Measurements from ENCODE around the gene TWSG1. TPM values are rescaled to one million over a fixed set of nuclear protein-coding genes. Genes with fewer than 3 reads are reported as not detected.
"Not testable (repeated sequence)": the region's sequence is repeated elsewhere in the genome, so short reads cannot be mapped to it uniquely, and the experiment has no call there.

The TWSG1 gene
- total RNA-seq, 1 donor from 2014 or later, result 38.6 TPM

GRCh38 chr18:9387891-9388290, 53.3 kb downstream of the TWSG1 start:
- peaks cover 7% of the 10 kb centered on the region for H3K9me3 Mint-ChIP-seq
- TF ChIP-seq, protein P1, sequence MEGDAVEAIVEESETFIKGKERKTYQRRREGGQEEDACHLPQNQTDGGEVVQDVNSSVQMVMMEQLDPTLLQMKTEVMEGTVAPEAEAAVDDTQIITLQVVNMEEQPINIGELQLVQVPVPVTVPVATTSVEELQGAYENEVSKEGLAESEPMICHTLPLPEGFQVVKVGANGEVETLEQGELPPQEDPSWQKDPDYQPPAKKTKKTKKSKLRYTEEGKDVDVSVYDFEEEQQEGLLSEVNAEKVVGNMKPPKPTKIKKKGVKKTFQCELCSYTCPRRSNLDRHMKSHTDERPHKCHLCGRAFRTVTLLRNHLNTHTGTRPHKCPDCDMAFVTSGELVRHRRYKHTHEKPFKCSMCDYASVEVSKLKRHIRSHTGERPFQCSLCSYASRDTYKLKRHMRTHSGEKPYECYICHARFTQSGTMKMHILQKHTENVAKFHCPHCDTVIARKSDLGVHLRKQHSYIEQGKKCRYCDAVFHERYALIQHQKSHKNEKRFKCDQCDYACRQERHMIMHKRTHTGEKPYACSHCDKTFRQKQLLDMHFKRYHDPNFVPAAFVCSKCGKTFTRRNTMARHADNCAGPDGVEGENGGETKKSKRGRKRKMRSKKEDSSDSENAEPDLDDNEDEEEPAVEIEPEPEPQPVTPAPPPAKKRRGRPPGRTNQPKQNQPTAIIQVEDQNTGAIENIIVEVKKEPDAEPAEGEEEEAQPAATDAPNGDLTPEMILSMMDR (conservative IDR thresholded peaks at IDR 0.05), result no peak
- H3K27me3 Mint-ChIP-seq, result no peaks in the 10 kb centered on the region
- no peak overlapping the region for H3K4me3 Mint-ChIP-seq
- DNase-seq (ENCODE audit: extremely low spot score, unreplicated experiment), result no peak
- peaks cover 28% of the 10 kb centered on the region for H3K36me3 Mint-ChIP-seq
- no peak overlapping the region for H3K27ac Mint-ChIP-seq
- no peaks in the 10 kb centered on the region for H3K4me1 Mint-ChIP-seq (ENCODE audit: unreplicated experiment)

DNA sequence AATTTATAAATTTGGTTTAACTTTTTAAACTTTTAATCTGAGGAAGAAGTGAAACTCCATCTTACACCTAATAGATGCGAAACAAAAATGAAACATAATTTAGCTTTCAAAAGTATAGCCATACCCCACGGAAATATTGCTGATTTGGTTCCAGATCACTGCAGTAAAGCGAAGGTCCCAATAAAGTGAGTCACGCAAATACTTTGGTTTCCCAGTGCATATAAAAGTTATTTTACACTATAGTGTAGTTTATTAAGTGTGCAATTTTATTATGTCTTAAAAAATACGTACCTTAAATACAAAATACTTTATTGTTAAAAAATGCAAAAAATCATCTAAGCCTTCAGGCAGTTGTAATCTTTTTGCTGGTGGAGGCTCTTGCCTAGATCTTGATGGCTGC, 55.1 kb downstream of the TWSG1 start:
- no peak for DNase-seq (ENCODE audit: extremely low spot score, unreplicated experiment)
- peaks cover 25% of the 10 kb centered on the region for H3K36me3 Mint-ChIP-seq
- no peak overlapping the region for H3K27ac Mint-ChIP-seq
- no peaks in the 10 kb centered on the region for H3K4me1 Mint-ChIP-seq (ENCODE audit: unreplicated experiment)
- H3K9me3 Mint-ChIP-seq, result peaks cover 11% of the 10 kb centered on the region
- no peaks in the 10 kb centered on the region for H3K27me3 Mint-ChIP-seq
- no peak overlapping the region for H3K4me3 Mint-ChIP-seq
- TF ChIP-seq, protein P1 (conservative IDR thresholded peaks at IDR 0.05), result no peak

- Mint-ChIP-seq H3K4me3 (no peak overlapping the region), H3K27ac (no peak overlapping the region), H3K4me1 (ENCODE audit: unreplicated experiment) (no peaks in the 10 kb centered on the region), H3K27me3 (no peaks in the 10 kb centered on the region), H3K36me3 (peaks cover 40% of the 10 kb centered on the region), H3K9me3 (peaks cover 11% of the 10 kb centered on the region)
- TF ChIP-seq, protein P1 (conservative IDR thresholded peaks at IDR 0.05), result no peak
- DNase-seq (ENCODE audit: extremely low spot score, unreplicated experiment), result no peak
Observed at GRCh38 chr18:9392726-9393125, 58.2 kb downstream of the TWSG1 start.

DNA sequence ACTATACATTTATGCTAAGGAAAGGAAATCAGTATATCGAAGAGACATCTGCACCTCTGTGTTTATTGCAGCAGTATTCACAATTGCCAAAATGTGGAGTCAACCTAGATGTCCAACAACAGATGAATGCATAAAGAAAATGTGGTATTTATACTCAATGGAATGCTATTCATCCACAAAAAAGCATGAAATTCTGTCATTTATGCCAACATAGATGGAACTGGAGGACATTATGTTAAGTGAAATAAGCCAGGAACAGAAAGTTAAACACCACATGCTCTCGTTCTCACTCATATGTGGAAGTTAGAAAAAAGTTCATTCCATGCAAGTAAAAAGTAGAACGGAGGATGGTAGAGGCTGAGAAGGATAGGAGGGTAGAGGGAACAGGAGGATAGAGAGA, 59.5 kb downstream of the TWSG1 start:
- no peak for DNase-seq (ENCODE audit: extremely low spot score, unreplicated experiment)
- TF ChIP-seq, protein P1 (conservative IDR thresholded peaks at IDR 0.05), result no peak
- H3K27ac Mint-ChIP-seq, result no peak overlapping the region
- H3K27me3 Mint-ChIP-seq, result no peaks in the 10 kb centered on the region
- peaks cover 11% of the 10 kb centered on the region for H3K9me3 Mint-ChIP-seq
- H3K36me3 Mint-ChIP-seq, result peaks cover 41% of the 10 kb centered on the region
- H3K4me1 Mint-ChIP-seq (ENCODE audit: unreplicated experiment), result no peaks in the 10 kb centered on the region
- no peak overlapping the region for H3K4me3 Mint-ChIP-seq

GRCh38 chr18:9400197-9400596, 65.6 kb downstream of the TWSG1 start:
- Mint-ChIP-seq H3K9me3 (no peaks in the 10 kb centered on the region), H3K36me3 (peaks cover 20% of the 10 kb centered on the region), H3K27ac (no peak overlapping the region), H3K4me3 (no peak overlapping the region), H3K4me1 (ENCODE audit: unreplicated experiment) (no peaks in the 10 kb centered on the region), H3K27me3 (no peaks in the 10 kb centered on the region)
- TF ChIP-seq, protein P1 (conservative IDR thresholded peaks at IDR 0.05), result no peak
- no peak for DNase-seq (ENCODE audit: extremely low spot score, unreplicated experiment)

GRCh38 chr18:9401176-9401575, 66.6 kb downstream of the TWSG1 start:
- H3K4me1 Mint-ChIP-seq (ENCODE audit: unreplicated experiment), result no peaks in the 10 kb centered on the region
- H3K36me3 Mint-ChIP-seq, result peaks cover 19% of the 10 kb centered on the region
- TF ChIP-seq, protein P1 (conservative IDR thresholded peaks at IDR 0.05), result no peak
- no peaks in the 10 kb centered on the region for H3K27me3 Mint-ChIP-seq
- DNase-seq (ENCODE audit: extremely low spot score, unreplicated experiment), result no peak
- no peaks in the 10 kb centered on the region for H3K9me3 Mint-ChIP-seq
- H3K4me3 Mint-ChIP-seq, result no peak overlapping the region
- H3K27ac Mint-ChIP-seq, result no peak overlapping the region

GRCh38 chr18:9402358-9403007, 67.9 kb downstream of the TWSG1 start:
- H3K4me1 Mint-ChIP-seq (ENCODE audit: unreplicated experiment); DNase-seq (ENCODE audit: extremely low spot score, unreplicated experiment); H3K9me3 Mint-ChIP-seq; H3K27me3 Mint-ChIP-seq; H3K27ac Mint-ChIP-seq; H3K4me3 Mint-ChIP-seq: not testable (repeated sequence)
- H3K36me3 Mint-ChIP-seq, result peaks cover 14% of the 10 kb centered on the region
